HUES48 (cell line): ENCODE measurements around the gene MATR3.

Experiments used
- H3K27ac ChIP-seq: one replicate; pipeline ENCODE4 v1.7.0; 2013; ENCODE audit warnings: low read depth, low read length, inconsistent platforms
- H3K27me3 ChIP-seq: 2 replicates; pipeline ENCODE4 v1.6.1; 2013; ENCODE audit warnings: mild to moderate bottlenecking, low read length; ENCODE audit not compliant: control insufficient read depth, insufficient read depth
- H3K36me3 ChIP-seq: 2 replicates; pipeline ENCODE4 v1.6.1; 2013; ENCODE audit warnings: low read length; ENCODE audit not compliant: control insufficient read depth, insufficient read depth
- H3K4me1 ChIP-seq: 2 replicates; pipeline ENCODE4 v1.6.1; 2013; ENCODE audit warnings: mild to moderate bottlenecking, low read length; ENCODE audit not compliant: control insufficient read depth, insufficient read depth
- H3K4me3 ChIP-seq: 2 replicates; pipeline ENCODE4 v1.5.1; 2013; ENCODE audit warnings: mild to moderate bottlenecking, low read depth, low read length
- H3K9ac ChIP-seq: 2 replicates; pipeline ENCODE4 v1.6.1; 2013; ENCODE audit warnings: mild to moderate bottlenecking, low read depth, low read length, moderate library complexity
- H3K9me3 ChIP-seq: 2 replicates; pipeline ENCODE4 v1.6.1; 2013; ENCODE audit warnings: low read length; ENCODE audit not compliant: control insufficient read depth, insufficient read depth

The MATR3 gene

GRCh38 chr5:139293507-139294373 lies at the start of gene MATR3:
TSS of gene MATR3 (plus strand) at chr5:139293740. CDS start at chr5:139307416, 13,676 bp downstream.
- Histone ChIP-seq H3K9me3 (no peaks in the 10 kb centered on the region), H3K36me3 (peaks cover 7% of the 10 kb centered on the region; the same call in 1 of the 2 replicates), H3K4me1 (peaks cover 36% of the 10 kb centered on the region), H3K4me3 (peak within 1 kb of the TSS; percentile 97), H3K27ac (peak within 1 kb of the TSS; percentile 99), H3K27me3 (no peaks in the 10 kb centered on the region), H3K9ac (peak within 1 kb of the TSS; percentile 100)

- Histone ChIP-seq H3K4me3 (no peak overlapping the region), H3K4me1 (peaks cover 6% of the 10 kb centered on the region; the same call in 1 of the 2 replicates), H3K27ac (no peak overlapping the region), H3K9ac (no peak overlapping the region), H3K9me3 (no peaks in the 10 kb centered on the region), H3K27me3 (no peaks in the 10 kb centered on the region), H3K36me3 (no peaks in the 10 kb centered on the region)
Observed at GRCh38 chr5:139245637-139246339, 47.8 kb upstream of the MATR3 start.

GRCh38 chr5:139246394-139246793 lies 47.1 kb upstream of the MATR3 start:
- peak overlapping the region; percentile 20 for H3K27ac ChIP-seq
- no peaks in the 10 kb centered on the region for H3K27me3 ChIP-seq
- no peaks in the 10 kb centered on the region for H3K36me3 ChIP-seq
- peaks cover 6% of the 10 kb centered on the region; the same call in 1 of the 2 replicates for H3K4me1 ChIP-seq
- H3K4me3 ChIP-seq = no peak overlapping the region
- no peaks in the 10 kb centered on the region for H3K9me3 ChIP-seq
- H3K9ac ChIP-seq = no peak overlapping the region

GRCh38 chr5:139248826-139249453 lies 44.6 kb upstream of the MATR3 start:
- H3K36me3 ChIP-seq = no peaks in the 10 kb centered on the region
- H3K27ac ChIP-seq = no peak overlapping the region
- no peak overlapping the region for H3K9ac ChIP-seq
- H3K27me3 ChIP-seq = no peaks in the 10 kb centered on the region
- no peaks in the 10 kb centered on the region for H3K9me3 ChIP-seq
- no peak overlapping the region for H3K4me3 ChIP-seq
- peaks cover 6% of the 10 kb centered on the region; the same call in 1 of the 2 replicates for H3K4me1 ChIP-seq

GRCh38 chr5:139251281-139251687 lies 42.3 kb upstream of the MATR3 start:
- Histone ChIP-seq H3K9me3 (no peaks in the 10 kb centered on the region), H3K27ac (no peak overlapping the region)

GRCh38 chr5:139251695-139252288 lies 41.7 kb upstream of the MATR3 start:
- Histone ChIP-seq H3K27ac (no peak overlapping the region), H3K4me3 (no peak overlapping the region)

More at GRCh38 chr5:139251281-139251687, 42.3 kb upstream of the MATR3 start:
- no peak overlapping the region for H3K4me3 ChIP-seq
- no peaks in the 10 kb centered on the region for H3K27me3 ChIP-seq
- peaks cover 1% of the 10 kb centered on the region; the same call in 1 of the 2 replicates for H3K4me1 ChIP-seq
- no peaks in the 10 kb centered on the region for H3K36me3 ChIP-seq
- no peak overlapping the region for H3K9ac ChIP-seq

GRCh38 chr5:139253115-139253514 lies 40.4 kb upstream of the MATR3 start:
- H3K4me3 ChIP-seq = no peak overlapping the region
- H3K4me1 ChIP-seq = no peaks in the 10 kb centered on the region
- H3K27ac ChIP-seq = no peak overlapping the region
- H3K9me3 ChIP-seq = no peaks in the 10 kb centered on the region
- H3K9ac ChIP-seq = no peak overlapping the region
- H3K36me3 ChIP-seq = no peaks in the 10 kb centered on the region
- H3K27me3 ChIP-seq = no peaks in the 10 kb centered on the region

More at GRCh38 chr5:139251695-139252288, 41.7 kb upstream of the MATR3 start:
- H3K36me3 ChIP-seq = no peaks in the 10 kb centered on the region
- no peak overlapping the region for H3K9ac ChIP-seq
- H3K9me3 ChIP-seq = no peaks in the 10 kb centered on the region
- no peaks in the 10 kb centered on the region for H3K27me3 ChIP-seq
- no peaks in the 10 kb centered on the region for H3K4me1 ChIP-seq

GRCh38 chr5:139256820-139257219 lies 36.7 kb upstream of the MATR3 start:
- H3K9me3 ChIP-seq = no peaks in the 10 kb centered on the region
- H3K4me3 ChIP-seq = no peak overlapping the region
- no peaks in the 10 kb centered on the region for H3K36me3 ChIP-seq
- no peak overlapping the region for H3K27ac ChIP-seq
- no peaks in the 10 kb centered on the region for H3K27me3 ChIP-seq
- no peaks in the 10 kb centered on the region for H3K4me1 ChIP-seq
- H3K9ac ChIP-seq = no peak overlapping the region

GRCh38 chr5:139262059-139262741 lies 31.3 kb upstream of the MATR3 start:
- no peak overlapping the region for H3K27ac ChIP-seq
- peaks cover 2% of the 10 kb centered on the region for H3K4me1 ChIP-seq
- no peak overlapping the region for H3K9ac ChIP-seq
- H3K9me3 ChIP-seq = no peaks in the 10 kb centered on the region
- no peaks in the 10 kb centered on the region for H3K27me3 ChIP-seq
- no peaks in the 10 kb centered on the region for H3K36me3 ChIP-seq
- H3K4me3 ChIP-seq = no peak overlapping the region

GRCh38 chr5:139262742-139263445 lies 30.6 kb upstream of the MATR3 start:
- Histone ChIP-seq H3K27ac (no peak overlapping the region), H3K9me3 (no peaks in the 10 kb centered on the region), H3K36me3 (no peaks in the 10 kb centered on the region), H3K27me3 (no peaks in the 10 kb centered on the region), H3K9ac (no peak overlapping the region), H3K4me1 (peaks cover 2% of the 10 kb centered on the region), H3K4me3 (no peak overlapping the region)
